ENCODE measurements around the gene DNAJC25.

DNA sequence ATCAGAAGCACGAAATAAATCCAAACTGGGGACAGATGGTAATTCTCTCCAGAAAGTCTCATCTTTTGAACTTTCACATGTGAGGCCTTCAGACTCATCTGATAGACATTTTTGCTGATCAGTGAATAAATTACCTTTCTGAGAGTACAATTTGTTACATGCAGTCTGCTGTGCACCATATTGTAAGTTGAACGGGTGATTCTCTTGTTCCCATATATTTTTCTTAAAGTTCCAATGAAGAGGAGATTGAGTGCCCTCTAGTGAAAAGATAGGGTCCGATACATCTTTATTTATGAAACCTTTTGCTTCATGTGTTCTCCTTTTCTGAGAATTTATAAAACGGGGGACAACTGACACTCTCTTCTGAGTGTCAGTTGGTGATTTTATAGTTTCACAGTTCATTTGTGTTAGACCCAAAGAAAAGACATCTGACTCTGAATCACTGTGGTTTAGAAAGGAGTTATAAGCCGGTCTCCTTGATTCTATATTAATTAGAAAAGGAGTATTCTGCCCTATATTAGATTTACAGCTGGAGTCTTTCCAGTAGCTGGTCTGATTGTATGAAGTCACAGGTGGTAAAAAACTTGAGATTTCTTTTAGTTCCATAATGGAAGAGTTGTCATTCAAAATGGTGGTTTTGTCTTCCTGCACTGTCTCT, 60.7 kb downstream of the DNAJC25 start:
- TF ChIP-seq, protein P1, sequence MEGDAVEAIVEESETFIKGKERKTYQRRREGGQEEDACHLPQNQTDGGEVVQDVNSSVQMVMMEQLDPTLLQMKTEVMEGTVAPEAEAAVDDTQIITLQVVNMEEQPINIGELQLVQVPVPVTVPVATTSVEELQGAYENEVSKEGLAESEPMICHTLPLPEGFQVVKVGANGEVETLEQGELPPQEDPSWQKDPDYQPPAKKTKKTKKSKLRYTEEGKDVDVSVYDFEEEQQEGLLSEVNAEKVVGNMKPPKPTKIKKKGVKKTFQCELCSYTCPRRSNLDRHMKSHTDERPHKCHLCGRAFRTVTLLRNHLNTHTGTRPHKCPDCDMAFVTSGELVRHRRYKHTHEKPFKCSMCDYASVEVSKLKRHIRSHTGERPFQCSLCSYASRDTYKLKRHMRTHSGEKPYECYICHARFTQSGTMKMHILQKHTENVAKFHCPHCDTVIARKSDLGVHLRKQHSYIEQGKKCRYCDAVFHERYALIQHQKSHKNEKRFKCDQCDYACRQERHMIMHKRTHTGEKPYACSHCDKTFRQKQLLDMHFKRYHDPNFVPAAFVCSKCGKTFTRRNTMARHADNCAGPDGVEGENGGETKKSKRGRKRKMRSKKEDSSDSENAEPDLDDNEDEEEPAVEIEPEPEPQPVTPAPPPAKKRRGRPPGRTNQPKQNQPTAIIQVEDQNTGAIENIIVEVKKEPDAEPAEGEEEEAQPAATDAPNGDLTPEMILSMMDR (IDR thresholded peaks at IDR 0.05): peak in 4 of 5 experiments; percentile 20 to 35 (median 24)
- TF ChIP-seq EP300 (IDR thresholded peaks at IDR 0.05; ENCODE audit: low read depth) (no peak), POLR2A (IDR thresholded peaks at IDR 0.05) (no peak), POLR2AphosphoS5 (IDR thresholded peaks at IDR 0.05) (no peak)
